GM18951 (cell line): Measurements from ENCODE around the gene IRF3.
A peak's percentile ranks its signal among the peaks of the same experiment; 100 is the strongest.

Source experiments
- POLR2A ChIP-seq: IDR thresholded peaks from 4 replicates; pipeline ENCODE4 v1.6.1; 2011; ENCODE audit warnings: mild to moderate bottlenecking; ENCODE audit not compliant: insufficient read length, insufficient read depth; ENCODE audit errors: extremely low read depth
- in situ Hi-C: fragments of 300-500 bp; cut with MboI; formaldehyde crosslinking; loops from one replicate; pipeline ENCODE4 v1.12.0; 2022; ENCODE audit warnings: low sequenced_read_pairs, mixed read lengths, inconsistent platforms; ENCODE audit not compliant: unreplicated experiment

IRF3 gene

DNA sequence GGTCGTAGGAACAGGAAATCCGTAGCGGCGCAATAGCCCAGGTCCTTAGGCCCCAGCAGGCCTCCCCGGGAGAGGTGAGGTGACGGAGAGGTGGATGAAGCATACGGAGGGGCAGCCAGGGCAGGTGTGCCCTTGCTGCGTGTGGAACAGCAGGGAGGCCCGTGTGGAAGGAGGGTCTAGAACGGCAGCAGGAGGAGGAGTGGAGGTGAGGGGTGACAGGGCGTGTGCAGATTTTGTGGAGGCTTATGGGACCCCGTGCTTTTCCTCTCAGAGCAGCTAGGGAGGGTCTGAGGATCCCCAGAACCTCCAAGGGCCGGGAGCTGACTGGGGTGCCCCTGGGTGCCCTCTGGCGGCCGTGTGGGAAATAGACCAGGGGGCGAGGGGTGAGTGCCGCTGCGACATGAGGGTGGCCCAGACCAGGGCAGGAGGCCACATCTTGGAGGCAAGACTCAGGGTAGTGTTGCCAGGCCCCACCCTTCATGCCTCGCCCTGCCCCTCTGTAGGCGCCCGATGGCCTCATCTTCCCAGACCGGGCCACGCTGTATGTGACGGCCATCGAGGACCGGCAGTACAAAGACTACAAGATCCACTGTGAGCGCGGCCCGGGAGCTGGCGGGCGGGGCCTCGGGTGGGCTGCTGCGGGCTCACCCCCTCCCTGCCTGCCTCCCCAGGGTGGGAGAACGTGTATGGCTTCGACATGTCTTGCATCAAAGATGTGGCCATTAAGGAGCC lies 18.8 kb upstream of the IRF3 start:
- peak; percentile 38 for TF ChIP-seq POLR2A
- in situ Hi-C loops: no loop called here

DNA sequence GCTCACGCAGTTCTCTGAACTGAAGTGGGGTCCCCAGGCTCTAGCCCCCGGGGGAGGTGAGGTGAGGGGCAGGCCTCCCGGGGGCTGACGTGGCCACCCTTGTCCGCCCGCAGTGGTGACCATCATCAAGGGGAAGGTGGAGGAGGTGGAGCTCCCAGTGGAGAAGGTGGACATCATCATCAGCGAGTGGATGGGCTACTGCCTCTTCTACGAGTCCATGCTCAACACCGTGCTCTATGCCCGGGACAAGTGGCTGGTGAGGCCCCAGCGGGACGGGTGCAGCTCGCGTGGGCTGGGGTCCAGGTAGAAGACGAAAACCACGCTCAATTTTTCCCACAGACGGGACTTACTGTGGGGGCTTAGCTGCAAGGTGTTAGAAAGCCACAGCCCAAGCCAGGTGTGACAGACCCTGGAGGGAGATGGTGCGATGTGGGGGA lies 18.2 kb upstream of the IRF3 start:
- no peak for TF ChIP-seq POLR2A
- in situ Hi-C loops: no loop called here

DNA sequence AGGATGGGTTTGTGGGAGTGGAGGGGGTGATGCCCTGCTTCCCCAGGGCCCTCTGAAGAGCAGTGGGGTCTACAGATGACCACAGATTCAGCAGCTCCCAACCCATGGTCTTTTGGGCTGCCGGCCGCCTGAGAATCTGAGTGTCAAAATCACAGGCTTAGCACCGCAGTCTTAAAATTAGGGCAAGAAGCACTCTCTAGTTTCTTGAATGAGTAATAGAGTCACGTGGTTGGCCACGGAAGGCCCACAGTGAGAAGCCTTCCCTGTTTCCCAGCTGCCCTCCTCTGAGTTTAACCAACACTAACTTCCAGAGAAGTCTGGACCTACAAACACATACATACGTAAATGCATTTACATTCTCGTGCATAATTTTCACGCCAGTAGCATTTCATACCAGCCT lies 16.6 kb upstream of the IRF3 start:
- TF ChIP-seq POLR2A: no peak
- in situ Hi-C loops: no loop called here

DNA sequence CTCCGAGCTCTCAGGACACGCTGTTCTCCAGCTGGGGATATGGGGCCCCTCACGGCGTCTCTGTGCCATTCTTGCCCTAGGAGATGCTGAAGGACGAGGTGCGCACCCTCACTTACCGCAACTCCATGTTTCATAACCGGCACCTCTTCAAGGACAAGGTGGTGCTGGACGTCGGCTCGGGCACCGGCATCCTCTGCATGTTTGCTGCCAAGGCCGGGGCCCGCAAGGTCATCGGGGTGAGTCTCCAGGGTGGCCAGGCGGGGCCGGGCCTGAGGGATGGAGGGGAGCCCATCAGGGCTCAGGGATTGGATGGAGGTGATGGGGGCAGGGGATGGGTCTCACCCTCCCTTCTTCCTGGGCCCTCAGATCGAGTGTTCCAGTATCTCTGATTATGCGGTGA lies 16.2 kb upstream of the IRF3 start:
- TF ChIP-seq POLR2A: no peak
- in situ Hi-C loops: no loop called here

DNA sequence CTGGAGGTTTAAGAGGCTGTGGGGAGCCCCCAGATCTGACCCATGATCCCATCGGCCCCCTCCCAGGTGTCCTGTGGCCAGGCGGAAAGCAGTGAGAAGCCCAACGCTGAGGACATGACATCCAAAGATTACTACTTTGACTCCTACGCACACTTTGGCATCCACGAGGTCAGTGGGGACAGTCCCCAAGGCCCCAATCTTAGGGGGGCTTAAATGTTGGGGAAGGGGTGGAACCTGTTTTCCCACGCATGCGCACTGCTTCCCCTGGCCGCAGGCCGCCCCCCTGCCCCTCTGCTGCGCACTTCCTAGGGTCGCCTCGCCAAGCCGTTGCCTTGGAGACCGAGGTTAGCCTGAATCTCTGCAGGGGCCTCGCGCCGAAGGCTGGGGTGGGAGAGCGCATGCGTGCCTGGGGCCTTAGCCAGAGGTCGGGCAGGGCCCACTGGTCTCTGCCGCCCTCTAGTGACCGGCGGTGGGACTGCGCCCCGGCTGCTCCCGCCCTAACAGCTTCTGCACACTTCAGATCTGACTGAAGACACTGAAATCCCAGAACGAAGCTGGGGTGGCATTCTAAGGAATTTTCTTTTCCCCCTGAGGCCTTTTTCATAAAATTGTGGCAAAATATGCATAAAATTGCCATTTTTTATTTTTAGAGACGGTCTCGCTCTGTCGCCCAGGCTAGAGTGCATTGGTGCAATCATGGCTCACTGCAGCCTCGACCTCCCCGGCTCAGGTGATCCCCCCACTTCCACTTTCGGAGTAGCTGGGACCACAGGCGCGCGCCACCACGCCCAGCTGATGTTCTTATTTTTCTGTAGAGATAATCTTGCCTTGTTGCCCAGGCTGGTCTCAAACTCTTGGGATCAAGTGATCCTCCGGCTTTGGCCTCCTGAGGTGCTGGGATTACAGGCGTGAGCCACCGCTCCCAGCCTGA lies 15.0 kb upstream of the IRF3 start:
- in situ Hi-C loops: no loop called here
- TF ChIP-seq POLR2A: peak; percentile 30

DNA sequence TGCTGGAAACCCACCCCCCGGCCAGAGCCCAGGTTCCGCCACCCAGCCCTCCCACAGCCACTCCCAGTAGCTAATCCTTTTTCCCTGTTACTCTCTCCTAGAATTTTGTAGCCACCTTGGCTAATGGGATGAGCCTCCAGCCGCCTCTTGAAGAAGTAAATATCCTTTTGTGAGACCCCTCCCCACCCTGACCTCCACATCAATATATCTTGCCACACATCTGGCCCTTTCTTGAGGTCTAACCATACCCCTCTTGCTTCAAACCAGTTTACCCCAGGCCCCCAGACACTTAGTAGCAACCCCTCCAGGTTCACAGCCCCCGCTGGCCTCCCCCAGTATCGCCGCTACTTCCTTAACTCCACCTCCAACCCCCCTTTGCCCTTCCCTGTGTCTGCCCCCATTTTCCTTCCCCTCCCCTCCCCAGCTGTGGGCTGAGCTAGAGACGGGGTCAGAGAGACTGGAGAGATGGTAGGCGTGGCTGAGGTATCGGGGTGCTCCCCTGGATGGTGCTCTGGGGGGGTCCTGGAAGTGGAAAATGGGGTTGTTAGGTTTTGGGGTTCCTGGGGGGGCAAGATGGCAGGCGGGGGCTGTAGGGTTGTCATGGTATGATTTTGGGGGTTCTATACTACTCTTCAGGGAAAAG lies 14.2 kb upstream of the IRF3 start:
- TF ChIP-seq POLR2A: no peak
- in situ Hi-C loops: no loop called here

DNA sequence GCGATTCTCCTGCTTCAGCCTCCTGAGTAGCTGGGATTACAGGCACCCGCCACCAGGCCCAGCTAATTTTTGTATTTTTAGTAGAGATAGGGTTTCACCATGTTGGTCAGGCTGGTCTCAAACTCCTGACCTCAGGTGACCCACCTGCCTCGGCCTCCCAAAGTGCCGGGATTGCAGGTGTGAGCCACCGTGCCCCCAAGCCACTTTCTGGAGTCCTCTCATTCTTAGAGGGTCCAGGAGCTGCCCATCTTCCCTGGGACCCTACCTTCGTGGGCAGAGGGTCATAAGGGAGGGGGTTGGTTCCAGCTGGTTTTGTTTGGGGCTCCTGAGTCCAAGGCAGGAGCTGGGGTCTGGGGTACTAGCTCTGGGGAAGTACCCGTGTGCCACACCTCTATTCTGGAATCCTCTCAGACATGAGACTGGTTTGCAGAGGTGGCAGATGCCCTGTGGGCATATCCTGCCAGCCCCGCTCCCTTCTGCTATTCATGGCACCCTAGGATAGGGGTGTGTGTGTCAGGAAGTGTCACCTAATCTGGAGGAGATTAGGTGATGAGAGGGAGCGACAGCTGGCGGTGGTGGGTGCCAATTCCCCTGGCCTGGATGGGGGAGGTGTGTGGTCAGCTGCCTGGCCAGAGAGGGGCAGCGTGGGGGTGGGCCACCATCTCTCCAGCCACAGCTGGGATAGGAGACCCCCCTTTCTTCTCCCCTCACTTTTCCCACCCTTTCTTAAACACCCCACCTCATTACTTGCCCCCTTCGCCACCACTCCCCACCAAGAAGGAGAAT lies 13.5 kb upstream of the IRF3 start:
- in situ Hi-C loops: no loop called here
- TF ChIP-seq POLR2A: no peak

DNA sequence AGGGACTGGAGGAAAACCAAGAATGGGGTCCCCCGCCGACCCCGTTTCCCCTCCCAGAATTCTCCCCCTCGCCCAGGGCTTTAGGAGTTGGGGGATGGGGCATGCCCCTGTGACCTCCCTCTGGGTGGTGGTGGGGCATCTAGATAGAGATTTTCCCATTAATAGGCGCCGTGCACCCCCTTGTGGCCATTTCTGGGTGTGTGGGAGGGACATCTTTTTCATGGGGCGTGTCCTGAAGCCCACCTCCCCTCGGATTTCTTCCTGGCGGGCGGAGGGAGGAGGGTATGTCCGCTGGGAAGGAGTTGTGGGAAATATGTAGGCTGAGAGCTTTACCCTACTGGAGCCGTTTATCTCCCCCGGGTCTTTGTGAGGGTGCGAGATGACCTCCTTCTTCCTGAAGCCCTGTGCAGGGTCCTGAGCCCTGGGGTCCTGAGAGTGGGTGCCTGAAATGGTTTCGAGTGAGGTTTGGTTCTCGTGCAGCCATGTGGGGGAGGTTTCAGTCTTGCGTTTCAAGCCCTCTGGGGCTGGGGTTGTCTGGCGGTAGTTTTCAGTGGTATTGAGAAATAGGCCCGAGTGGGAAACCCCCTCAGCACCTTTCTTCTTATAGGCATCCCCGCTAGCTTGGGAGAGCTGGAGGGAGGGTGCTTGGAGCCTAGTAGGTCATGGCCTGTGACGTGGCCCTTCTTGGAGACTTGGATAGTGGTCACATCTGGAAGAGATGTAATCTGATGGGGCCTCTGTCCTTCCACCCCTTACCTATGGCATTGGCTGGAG lies 12.4 kb upstream of the IRF3 start:
- peak; percentile 22 for TF ChIP-seq POLR2A
- in situ Hi-C loops: no loop called here

DNA sequence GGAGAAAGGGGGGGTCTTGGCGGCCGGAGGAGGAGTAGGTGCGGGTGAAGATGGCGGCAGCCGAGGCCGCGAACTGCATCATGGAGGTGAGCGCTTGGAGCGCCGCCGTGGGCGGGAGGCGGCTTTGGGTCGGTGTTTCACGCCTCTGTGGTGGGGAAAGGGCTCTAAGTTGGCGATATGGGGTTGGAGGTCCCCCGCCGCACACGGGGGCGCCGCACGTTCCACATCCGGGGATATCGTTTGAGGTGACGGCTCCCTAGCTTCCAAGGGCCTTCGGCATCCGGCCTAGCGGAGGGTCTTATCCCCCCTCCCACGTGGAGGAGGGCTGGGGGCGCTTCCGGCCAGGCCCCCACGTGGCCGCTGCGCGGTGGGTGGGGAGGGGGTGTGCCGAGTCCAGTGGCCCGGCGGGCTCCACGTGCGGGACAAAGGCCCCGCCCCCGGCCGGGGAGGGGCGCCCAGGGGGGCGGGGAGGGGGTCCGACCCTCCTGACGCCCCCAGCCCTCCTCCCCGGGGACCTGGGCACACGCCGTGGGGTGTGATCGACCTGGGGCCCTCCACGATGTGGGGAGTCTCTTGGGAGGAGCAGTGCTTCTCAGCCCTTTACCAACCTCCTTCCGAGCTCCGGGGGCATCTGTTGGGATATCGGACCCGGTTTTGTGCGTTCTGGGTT lies 11.7 kb upstream of the IRF3 start, which contains the start of gene PRMT1:
Gene PRMT1, plus strand, starts transcription at position 41 of the 670 bp plus-strand sequence. Its CDS starts 10 bp downstream, at position 51.
- TF ChIP-seq POLR2A: peak; percentile 93
- in situ Hi-C loops: no loop called here

DNA sequence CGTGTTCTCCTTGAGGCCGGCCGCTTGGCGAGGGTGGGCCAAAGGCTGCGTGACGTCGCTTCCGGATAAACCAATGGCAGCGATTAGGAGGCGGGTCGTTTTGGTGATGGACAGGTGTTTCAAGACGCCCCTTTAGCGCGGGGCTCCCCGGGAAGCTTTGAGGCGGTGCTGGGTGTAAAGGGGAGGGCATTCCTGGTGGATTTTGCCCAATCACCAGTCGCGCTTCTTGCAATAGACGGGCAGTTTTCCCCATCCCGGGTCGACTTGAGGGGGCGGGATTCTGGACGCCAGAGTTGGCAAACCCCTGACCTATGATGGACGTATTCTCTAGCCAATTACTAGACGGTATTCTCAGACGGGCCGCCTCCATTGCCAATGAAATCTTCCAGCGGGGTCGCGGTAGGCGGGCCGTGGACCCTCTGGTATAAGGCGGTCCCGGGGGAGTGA lies 11.2 kb upstream of the IRF3 start:
- in situ Hi-C loops: no loop called here
- TF ChIP-seq POLR2A: no peak

DNA sequence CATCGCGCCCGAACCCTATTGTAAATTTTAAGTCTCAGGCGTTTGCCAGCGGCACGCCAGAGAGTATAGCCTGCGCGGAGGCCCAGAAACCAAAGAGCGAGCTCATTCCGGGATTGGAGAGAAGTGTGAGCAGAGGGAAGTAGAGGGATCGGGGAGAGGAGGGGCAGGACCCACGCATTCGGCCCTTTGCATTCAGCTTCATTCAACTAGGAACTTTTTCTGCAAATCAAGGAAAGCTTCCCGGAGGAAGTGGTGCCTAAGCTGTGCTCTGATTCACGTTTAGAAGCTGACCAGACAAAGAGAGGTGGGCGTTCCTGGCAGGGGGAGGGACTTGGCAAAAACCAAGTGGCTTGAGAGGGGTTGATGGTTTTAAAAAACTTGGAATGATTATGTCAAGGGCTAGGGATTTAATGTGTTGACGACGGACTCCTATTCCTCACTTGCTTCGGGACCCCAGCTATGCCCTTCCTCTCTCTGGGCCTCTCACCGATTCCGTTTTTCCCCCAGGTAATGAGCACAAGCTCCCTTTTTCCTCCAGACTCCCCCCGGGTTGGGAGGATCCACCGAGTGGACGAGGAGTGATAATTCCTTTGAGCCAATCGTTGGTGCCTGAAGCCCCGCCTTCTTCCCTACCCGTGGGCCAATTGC lies 10.6 kb upstream of the IRF3 start:
- TF ChIP-seq POLR2A: peak; percentile 92
- in situ Hi-C loops: no loop called here
